ENCODE data around the gene STRADB.
"Not testable (repeated sequence)": the region's sequence is repeated elsewhere in the genome, so short reads cannot be mapped to it uniquely, and the experiment has no call there.

STRADB gene

GRCh38 chr2:201430839-201431238 lies 20.7 kb upstream of the STRADB start:
- DNase-seq (ENCODE audit: low read depth in 2 of 2) = no peak

GRCh38 chr2:201432038-201432620 lies 19.4 kb upstream of the STRADB start:
- no peak for DNase-seq (ENCODE audit: low read depth in 2 of 2)

GRCh38 chr2:201432621-201433393 lies 18.7 kb upstream of the STRADB start:
- DNase-seq (ENCODE audit: low read depth in 2 of 2) = no peak

- no peak for DNase-seq (ENCODE audit: low read depth in 2 of 2)
Observed at GRCh38 chr2:201433394-201433995, 18.0 kb upstream of the STRADB start.

- DNase-seq (ENCODE audit: low read depth in 2 of 2) = no peak
Observed at GRCh38 chr2:201436141-201436540, 15.4 kb upstream of the STRADB start.

GRCh38 chr2:201439336-201439922 lies 12.1 kb upstream of the STRADB start:
- not testable (repeated sequence) for DNase-seq (ENCODE audit: low read depth in 2 of 2)

GRCh38 chr2:201440182-201440581 lies 11.4 kb upstream of the STRADB start:
- no peak for DNase-seq (ENCODE audit: low read depth in 2 of 2)

GRCh38 chr2:201441409-201441808 lies 10.1 kb upstream of the STRADB start:
- no peak for DNase-seq (ENCODE audit: low read depth in 2 of 2)

GRCh38 chr2:201444746-201445465 lies 6.6 kb upstream of the STRADB start:
- no peak for DNase-seq (ENCODE audit: low read depth in 2 of 2)

- DNase-seq (ENCODE audit: low read depth in 2 of 2) = no peak
Observed at GRCh38 chr2:201447086-201447485, 4.5 kb upstream of the STRADB start.

GRCh38 chr2:201448061-201448460 lies 3.5 kb upstream of the STRADB start:
- DNase-seq (ENCODE audit: low read depth in 2 of 2) = no peak

- DNase-seq (ENCODE audit: low read depth in 2 of 2) = no peak
Observed at GRCh38 chr2:201448701-201449100, 2.8 kb upstream of the STRADB start.

GRCh38 chr2:201450954-201451291 lies 617 bp upstream of the STRADB start:
- DNase-seq (ENCODE audit: low read depth in 2 of 2) = no peak

- peak in 1 of 2 donors; percentile 11 for DNase-seq (ENCODE audit: low read depth in 2 of 2)
Observed at GRCh38 chr2:201452058-201452921, 750 bp downstream of the STRADB start.

GRCh38 chr2:201452922-201453643 lies 1.5 kb downstream of the STRADB start:
- DNase-seq (ENCODE audit: low read depth in 2 of 2) = no peak

GRCh38 chr2:201458381-201458780 lies 6.8 kb downstream of the STRADB start:
- no peak for DNase-seq (ENCODE audit: low read depth in 2 of 2)

GRCh38 chr2:201460532-201460931 lies 9.0 kb downstream of the STRADB start:
- DNase-seq (ENCODE audit: low read depth in 2 of 2) = no peak

- no peak for DNase-seq (ENCODE audit: low read depth in 2 of 2)
Observed at GRCh38 chr2:201464547-201464946, 13.0 kb downstream of the STRADB start.

- no peak for DNase-seq (ENCODE audit: low read depth in 2 of 2)
Observed at GRCh38 chr2:201465524-201465971, 14.0 kb downstream of the STRADB start.

- DNase-seq (ENCODE audit: low read depth in 2 of 2) = no peak
Observed at GRCh38 chr2:201466050-201466675, 14.6 kb downstream of the STRADB start.
